ENCODE results near the gene DNAJA3.

Gene DNAJA3

DNA sequence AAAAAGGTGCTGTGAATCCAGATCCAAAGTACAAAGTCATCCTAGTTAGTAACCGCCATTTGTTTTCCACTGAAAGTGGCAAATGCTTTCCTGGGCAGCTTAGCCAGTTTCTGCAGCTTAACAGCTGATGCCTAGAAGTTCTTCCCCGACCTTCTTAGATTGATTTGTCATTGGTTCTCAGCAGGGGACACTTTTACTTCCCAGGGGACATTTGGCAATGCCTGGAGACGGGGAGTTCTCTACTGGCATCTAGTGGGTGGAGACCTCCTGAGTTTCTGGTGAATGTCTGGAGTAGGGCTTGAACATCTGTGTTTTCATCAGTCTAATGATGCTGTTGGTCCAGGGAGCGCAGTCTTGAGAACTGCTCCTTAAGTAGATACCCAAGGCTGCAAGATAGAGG, 7.6 kb downstream of the DNAJA3 start:
- no peak for DNase-seq (ENCODE audit: low read depth in 3 of 3, low spot score in 1 of 3)

DNA sequence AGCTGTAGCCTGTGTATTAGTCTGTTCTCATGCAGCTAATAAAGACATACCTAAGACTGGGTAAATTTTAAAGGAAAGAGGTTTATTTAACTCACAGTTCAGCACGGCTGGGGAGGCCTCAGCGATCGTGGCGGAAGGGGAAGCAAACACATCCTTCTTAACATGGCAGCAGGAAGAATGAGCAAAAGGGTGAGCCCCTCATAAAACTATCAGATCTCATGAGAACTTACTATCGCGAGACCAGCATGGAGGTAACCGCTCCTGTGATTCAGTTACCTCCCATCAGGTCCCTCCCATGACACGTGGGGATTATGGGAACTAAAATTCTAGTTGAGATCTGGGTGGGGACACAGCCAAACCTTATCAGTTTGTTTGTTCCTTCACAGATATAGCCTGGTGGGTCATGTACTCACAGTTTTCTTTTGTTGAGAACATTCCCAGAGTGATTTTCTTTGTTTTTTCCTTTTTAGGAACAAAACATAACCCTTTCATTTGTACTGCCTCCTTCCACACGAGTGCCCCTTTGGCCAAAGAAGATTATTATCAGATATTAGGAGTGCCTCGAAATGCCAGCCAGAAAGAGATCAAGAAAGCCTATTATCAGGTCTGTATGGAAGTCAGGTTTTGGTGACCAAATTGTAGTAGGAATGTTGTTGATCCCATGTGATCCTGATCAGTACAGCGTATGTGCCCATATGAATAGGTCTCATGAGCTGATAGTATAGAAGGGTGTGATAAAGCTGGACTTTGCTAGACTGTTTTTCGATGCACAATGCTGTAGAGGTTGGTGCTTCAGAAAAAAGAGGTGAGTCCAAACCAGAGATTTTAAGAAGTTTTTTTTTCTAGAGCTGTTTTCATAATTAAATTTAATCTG, 8.5 kb downstream of the DNAJA3 start:
- no peak for DNase-seq (ENCODE audit: low read depth in 3 of 3, low spot score in 1 of 3)

DNA sequence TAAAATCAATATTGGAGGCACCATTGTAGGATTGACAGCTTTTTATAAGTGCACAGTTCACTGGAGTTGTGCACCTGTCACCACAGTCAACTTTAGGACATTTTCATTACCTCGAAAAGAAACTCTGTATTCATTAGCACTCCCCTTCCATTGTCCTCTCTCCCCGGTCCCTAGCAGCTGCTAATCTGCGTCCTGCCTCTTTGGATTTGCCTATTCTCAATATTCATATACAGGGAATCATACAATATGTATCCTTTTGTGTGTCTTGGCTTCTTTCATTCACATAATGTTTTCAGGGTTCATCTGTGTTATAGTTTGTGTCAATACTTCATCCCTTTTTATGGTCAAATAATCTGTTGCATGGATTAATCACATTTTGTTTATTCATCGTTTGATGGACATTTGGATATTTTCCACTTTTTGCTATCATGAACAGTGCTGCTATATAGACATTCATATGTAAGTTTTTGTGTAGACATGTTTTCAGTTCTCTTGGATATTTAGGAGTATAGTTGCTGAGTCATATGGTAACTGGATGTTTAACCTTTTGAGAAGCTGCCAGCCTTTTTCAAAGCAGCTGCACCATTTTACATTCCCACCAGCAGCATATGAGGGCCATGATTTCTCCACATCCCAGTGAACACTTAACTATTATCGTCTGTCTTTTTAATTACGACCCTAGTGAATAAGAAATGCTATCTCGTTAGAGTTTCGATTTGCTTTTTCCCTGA, 9.8 kb downstream of the DNAJA3 start:
- no peak for DNase-seq (ENCODE audit: low read depth in 3 of 3, low spot score in 1 of 3)

DNA sequence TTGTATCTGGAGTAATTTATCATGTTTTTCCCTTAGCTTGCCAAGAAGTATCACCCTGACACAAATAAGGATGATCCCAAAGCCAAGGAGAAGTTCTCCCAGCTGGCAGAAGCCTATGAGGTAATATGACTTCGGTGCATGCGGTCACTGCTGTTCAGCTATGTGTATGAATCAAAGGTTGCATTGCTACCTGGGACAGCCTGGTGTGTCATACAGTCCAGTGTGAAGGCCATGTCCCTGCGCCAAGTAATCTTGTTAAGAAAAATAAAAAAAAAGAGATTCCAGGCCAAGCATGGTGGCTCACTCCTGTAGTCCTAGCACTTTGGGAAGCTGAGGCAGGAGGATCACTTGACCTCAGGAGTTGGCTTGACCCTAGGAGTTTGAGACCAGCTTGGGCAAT, 11.7 kb downstream of the DNAJA3 start:
- DNase-seq (ENCODE audit: low read depth in 3 of 3, low spot score in 1 of 3): no peak

DNA sequence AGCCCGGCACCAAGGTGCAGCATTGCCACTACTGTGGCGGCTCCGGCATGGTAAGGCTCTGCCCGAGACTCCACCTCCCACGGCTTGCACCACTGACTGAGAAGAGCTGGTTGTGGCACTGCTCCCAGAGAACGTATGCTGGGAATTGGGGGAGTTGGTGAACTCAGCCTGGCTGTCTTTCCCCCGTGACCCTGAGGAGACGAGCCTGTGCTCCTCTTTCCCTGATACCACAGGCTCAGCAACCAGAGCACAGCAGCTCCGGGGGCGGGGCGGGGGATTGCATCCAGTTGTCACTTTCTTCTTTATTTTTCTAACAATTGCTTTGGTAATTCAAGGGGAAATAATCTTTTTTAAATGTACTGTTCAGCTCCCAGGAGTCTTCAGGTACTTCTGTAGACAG, 16.7 kb downstream of the DNAJA3 start:
- no peak for DNase-seq (ENCODE audit: low read depth in 3 of 3, low spot score in 1 of 3)

DNA sequence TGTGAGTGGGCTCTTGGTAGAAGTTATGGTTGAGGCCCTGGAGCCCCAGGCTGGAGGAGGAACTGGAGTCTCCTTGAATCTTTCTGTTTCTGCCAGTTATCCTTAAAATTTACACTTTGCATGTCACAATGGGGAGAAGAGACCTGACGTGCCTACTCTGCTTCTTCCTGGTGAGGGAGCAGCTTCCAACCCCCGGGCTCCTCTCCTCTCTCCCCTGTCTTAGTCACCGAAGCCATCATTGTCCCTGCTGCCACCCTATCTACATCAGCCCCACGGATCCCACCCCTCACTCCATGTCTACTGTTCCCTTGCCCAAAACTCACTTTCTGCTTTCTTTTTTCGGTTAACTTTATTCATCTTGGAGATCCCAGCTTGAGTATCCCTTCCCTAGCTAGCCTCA, 17.6 kb downstream of the DNAJA3 start:
- DNase-seq (ENCODE audit: low read depth in 3 of 3, low spot score in 1 of 3): no peak

DNA sequence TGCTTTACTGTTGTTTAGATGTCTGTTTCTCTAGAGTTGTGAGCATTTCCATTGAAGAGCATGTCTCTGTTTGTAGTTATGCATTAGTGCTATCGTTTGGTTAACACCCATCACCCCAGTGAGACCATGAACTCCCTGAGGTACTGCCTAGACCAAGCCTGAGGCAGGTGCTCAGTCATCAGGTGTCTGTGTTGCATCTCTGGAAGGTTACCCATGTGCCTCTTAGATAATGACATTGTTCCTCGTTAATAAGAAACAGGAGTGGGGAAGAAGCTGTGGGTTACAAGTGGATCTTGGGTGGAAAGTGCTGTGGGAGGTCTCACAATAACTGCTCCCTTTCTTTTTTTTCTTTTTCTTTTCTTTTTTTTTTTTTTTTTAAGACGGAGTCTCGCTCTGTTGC, 18.3 kb downstream of the DNAJA3 start:
- DNase-seq (ENCODE audit: low read depth in 3 of 3, low spot score in 1 of 3): no peak

DNA sequence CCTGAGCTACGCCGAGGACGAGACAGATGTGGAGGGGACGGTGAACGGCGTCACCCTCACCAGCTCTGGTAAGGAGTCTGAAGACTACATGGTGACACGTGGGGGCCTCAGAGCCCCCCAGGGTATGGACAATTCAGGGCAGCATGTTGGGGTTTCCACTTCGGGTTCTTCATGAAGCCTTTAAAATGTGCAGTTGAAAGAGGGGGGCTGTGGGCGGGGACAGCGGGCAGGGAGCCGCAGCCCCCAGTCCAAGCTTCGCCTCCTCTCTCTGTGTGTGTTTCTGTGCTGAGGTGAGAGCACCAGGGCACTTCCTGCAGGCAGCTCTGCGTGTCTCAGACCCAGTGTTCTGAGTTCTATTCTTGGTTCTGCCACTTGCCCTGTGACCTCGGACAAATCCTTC, 24.8 kb downstream of the DNAJA3 start:
- no peak for DNase-seq (ENCODE audit: low read depth in 3 of 3, low spot score in 1 of 3)

DNA sequence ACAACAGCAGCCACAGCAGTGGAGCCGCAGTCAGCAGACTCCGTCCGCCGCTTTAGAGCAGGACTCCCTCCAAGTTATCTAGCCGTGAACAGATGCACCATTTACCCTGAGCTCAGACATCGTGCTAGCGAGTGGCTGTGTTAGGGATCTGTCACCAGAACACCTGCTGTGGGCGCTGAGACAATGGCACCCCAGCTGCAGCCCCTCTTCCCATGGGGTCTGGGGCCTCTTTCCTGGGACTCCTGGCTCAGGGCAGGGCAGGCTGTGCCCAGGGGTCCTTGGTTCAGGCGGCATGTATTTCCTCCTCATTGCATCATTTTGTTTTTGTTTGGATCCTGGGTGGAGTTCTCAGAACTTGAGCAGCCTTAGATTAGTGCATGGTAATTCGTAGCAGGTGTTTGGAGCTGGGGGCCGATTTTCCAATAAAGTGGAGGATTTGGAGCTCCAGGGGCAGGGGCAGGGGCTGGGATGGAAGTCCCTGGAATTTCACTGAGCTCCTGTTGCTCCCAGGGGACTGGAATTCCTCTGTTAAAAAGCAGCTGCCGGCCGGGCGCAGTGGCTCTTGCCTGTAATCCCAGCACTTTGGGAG, 25.4 kb downstream of the DNAJA3 start:
- no peak for DNase-seq (ENCODE audit: low read depth in 3 of 3, low spot score in 1 of 3)

DNA sequence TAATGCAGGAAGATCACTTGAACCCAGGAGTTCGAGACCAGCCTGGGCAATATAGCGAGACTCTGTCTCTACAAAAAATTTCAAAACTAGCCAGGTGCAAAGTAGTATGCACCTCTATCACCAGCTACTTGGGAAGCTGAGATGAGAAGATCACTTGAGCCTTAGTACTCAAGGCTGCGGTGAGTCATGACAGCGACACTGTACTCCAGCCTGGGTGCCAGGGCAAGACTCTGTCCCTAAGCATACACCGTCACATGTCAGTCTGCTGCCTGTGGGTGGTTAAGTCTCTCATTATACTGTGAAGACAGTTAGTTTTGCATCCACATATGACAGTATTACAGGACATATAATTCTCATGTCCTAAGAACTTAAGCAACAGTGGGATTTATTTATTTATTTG, 27.0 kb downstream of the DNAJA3 start:
- no peak for DNase-seq (ENCODE audit: low read depth in 3 of 3, low spot score in 1 of 3)

DNA sequence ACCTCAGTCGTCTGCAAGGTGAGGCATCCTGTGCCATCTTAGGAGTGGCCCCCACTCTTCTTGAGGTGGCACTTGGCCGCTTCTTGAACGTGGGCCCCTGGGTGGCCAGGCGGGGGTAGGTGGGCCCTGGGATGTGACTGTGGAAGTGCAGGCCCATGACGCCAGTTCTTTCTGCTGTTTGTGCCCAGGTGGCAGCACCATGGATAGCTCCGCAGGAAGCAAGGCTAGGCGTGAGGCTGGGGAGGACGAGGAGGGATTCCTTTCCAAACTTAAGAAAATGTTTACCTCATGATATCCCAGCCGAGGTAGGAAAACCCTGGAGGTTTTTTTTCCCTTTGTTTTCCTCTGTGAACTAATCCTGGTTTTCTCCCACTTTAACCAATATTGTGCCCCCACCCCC, 29.0 kb downstream of the DNAJA3 start:
- no peak for DNase-seq (ENCODE audit: low read depth in 3 of 3, low spot score in 1 of 3)

DNA sequence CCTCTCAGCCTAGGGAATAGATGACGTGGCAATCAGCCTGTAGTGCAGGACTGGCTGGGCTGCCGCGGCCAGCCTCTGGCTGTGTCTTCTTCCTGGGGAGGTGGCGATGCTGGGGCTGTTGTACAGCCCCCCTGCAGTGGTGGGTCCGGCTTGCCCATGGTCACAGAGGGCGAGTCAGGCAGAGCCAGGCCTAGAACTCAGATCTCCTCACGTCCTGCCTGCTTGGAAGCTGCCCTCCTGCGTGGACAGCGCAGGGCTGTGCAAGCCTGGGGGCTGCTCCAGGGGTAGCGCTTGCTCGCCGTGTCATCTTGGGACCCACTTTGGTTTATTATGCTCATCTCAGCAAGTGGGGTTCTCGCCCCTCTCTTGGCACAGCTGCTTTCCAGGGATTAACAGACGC, 29.4 kb downstream of the DNAJA3 start:
- no peak for DNase-seq (ENCODE audit: low read depth in 3 of 3, low spot score in 1 of 3)

DNA sequence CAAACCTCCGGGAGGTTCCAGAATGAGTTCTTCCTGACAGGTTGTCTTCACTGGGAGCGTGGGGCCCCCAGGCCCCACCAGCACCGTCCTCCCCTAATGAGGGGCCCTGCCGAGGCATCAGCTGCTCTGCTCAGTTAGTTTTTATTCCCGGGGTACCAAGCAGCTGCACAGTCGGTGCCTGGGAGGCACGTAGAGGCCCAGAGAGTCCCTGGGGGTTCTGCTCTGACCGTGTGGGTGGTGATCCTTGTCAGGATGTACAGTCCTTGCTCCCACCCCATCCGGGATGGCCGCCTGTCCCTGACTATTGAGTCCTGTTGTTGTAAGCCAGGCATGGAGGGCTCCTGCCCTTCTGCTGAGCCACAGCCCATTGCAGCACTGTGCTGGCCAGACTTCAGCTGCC, 30.3 kb downstream of the DNAJA3 start:
- DNase-seq (ENCODE audit: low read depth in 3 of 3, low spot score in 1 of 3): no peak

DNA sequence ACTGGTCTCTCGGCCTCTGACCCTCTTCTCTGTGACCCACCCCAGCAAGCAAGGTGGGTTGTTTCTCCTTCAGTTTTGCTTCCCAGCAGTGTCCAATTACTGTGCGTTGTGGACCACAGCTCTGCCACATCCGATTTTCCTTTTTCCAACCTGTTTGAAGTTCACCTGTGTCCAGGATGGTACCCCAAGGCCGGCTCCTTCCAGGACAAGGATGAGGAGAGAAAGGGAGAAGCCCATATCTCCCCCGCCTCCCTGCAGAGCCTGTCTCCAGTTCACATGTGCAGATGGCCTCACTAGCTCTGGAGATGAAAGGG, 35.2 kb downstream of the DNAJA3 start:
- DNase-seq (ENCODE audit: low read depth in 3 of 3, low spot score in 1 of 3): no peak

DNA sequence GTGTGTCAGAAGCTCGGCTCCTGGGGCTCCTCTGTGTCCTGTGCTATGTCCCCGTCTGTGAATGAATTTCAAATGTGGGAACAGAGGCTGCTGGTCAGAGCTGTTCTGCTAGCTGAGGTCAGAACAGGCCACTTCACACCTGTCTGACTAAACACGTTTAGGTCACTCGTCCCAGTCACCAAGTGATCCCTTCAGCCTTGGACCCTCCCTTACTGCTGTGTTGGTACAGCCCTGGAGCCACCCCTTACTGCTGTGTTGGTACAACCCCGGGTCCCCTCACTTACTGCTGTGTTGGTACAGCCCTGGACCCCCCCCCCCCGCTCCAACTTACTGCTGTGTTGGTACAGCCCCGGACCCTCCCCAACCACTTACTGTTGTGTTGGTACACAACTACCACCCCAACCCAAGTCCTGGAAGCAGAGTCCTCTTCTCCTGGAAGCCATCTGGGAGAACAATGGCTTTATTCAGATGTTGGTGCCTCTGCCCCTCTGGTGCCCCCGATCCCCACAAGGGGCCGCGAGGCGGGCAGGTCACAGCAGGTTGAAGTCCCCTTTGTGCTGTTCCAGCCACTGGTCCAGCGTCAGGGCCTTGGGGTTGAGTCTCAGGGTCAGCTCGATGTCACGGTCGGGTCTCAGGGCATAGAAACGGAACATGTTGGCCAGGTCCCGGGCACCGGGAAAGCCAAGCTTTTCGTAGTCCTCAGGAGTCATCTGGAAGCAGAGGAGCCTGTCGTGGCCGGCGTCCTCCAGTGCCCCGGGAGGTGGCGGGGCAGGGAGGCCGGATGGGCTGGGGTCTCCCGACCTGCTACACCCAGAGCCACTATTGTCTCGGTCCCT, 35.8 kb downstream of the DNAJA3 start:
- DNase-seq (ENCODE audit: low read depth in 3 of 3, low spot score in 1 of 3): no peak

DNA sequence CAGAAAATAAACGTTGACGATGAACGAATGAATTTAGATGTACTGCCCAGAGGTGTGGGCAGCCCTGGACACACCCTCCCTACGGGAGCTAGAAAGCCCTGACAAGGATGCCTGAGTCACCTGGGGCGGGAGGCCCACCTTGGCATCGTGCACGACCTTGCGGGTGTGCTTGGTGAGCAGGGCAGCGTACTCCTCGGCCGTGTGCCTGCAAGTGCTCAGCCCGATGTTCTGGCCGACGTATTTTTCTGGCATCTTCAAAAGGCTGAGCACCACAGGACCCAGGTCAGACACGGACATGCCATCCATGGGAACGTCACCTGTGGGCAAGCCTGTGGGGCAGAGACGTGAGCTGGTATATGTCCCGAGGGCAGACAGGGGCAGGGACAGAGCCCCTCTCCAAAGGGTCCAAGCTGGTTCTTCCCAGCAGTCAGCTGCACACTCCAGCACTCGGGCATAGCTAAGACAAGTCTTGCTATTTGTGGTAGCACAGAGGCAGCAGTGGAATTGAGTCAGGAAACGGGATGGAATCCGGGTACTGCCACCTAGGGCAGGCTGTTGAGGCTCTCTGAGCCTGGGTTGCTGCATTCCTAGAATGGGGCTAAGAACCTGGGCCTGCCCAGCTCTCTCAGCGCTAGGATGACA, 38.0 kb downstream of the DNAJA3 start:
- no peak for DNase-seq (ENCODE audit: low read depth in 3 of 3, low spot score in 1 of 3)

DNA sequence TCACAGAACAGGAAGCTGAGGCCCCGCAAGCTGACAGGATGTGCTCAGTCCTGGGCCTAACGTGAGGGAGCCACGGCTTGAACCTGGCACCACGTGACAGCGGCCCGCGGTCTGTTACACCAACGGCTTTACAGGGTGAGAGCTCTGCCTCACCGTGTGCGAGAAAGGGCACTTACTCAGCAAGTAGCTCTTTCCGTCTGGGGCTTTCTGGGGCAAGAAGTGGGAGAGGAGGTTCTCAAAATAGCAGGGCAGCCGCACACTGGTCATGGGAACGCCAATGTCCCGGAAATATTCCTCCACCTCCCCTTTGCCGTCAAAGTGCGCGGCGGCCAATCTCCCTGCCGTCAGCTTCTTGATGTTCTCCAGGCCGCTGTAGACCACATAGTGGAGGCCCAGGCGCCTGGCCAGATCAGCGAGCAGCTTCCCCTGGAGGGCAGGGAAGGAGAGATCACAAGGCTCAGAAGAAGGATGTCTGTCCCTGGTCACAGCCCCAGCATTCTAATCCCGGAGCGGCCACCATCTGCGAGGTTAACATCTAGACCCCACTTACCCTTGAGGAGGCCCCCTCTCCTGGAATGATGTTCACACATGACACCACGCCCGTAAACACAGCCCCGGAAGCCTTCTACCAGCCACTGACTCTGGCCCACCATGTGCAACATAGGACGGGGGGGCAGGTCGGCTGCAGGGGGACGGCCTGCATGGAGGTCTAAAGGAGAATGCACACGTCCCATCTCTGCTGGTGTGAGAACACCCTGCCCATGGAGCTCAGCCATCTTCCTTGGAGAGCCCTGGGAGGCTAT, 40.5 kb downstream of the DNAJA3 start:
- peak in 2 of 3 donors; percentile 22 to 29 for DNase-seq (ENCODE audit: low read depth in 3 of 3, low spot score in 1 of 3)

DNA sequence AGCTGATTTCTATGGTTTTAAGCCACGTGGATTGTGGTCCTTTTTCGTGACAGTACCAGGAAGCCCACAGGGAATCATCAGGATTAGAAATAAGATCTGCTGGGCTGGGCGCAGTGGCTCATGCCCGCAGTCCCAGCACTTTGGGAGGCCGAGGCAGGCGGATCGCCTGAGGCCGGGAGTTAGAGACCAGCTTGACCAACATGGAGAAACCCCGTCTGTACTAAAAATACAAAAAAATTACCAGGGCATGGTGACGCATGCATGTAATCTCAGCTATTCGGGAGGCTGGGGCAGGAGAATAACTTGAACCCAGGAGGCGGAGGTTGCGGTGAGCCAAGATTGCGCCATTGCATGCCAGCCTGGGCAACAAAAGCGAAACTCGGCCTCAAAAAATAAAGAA, 42.2 kb downstream of the DNAJA3 start:
- no peak for DNase-seq (ENCODE audit: low read depth in 3 of 3, low spot score in 1 of 3)

DNA sequence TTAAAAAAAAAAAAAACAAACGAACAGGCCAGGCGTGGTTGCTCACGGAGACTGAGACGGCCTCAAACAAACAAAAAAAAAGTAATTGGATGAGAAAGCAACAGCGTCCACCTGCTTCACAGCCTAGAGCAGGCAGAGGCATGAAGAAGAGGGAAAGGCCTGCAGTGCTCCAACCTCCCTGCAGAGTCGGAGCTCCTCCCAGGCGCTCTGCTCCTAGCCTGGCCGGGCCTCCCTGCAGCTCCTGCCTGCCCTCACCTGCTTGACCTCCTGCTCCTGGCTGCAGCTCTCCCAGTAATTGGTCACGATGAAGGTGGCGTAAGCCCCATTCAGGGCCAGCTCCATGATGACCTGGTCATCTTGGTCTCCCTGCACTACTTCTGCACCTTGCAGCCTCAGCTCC, 43.3 kb downstream of the DNAJA3 start:
- DNase-seq (ENCODE audit: low read depth in 3 of 3, low spot score in 1 of 3): no peak

DNA sequence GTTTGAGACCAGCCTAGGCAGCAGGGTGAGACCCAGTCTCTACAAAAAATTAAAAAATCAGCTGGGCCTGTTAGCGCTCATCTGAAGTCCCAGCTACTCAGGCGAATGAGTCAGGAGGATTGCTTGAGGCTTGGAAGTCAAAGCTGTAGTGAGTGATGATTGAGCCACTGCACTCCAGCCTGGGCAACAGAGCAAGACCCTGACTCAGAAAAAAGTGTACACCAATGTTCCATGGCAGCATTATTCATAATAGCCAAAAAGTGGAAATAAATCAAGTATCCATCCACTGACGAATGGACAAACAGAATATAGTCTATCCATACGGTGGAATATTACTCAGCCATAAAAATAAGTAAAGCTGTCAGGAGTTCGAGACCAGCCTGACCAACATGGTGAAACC, 46.2 kb downstream of the DNAJA3 start:
- no peak for DNase-seq (ENCODE audit: low read depth in 3 of 3, low spot score in 1 of 3)
